NCI-H2107 (cell line): ENCODE measurements around the gene SCLY.

ENCODE experiments used
- DNase-seq: peaks from one replicate; lab custom pipeline; 2025; lab: John Stamatoyannopoulos, UW

Gene SCLY

GRCh38 chr2:238140721-238141540 lies 80.1 kb downstream of the SCLY start:
- no peak for DNase-seq

GRCh38 chr2:238141541-238142318 lies 80.9 kb downstream of the SCLY start:
- no peak for DNase-seq

- DNase-seq, result no peak
These were observed 81.8 kb downstream of the SCLY start for GRCh38 chr2:238142382-238143205.

GRCh38 chr2:238143239-238143951 lies 82.6 kb downstream of the SCLY start:
- DNase-seq, result no peak

- DNase-seq, result no peak
These were observed 83.5 kb downstream of the SCLY start for GRCh38 chr2:238144262-238144661.

GRCh38 chr2:238145046-238145445 lies 84.2 kb downstream of the SCLY start:
- DNase-seq, result no peak

- DNase-seq, result no peak
These were observed 85.0 kb downstream of the SCLY start for GRCh38 chr2:238145851-238146250.

- DNase-seq, result no peak
These were observed 86.2 kb downstream of the SCLY start for GRCh38 chr2:238146884-238147544.

- no peak for DNase-seq
These were observed 88.2 kb downstream of the SCLY start for GRCh38 chr2:238148981-238149380.
